Measurements from ENCODE around the gene CCSER2. TPM values are rescaled to one million over a fixed set of nuclear protein-coding genes. Genes with fewer than 3 reads are reported as not detected.
A peak's percentile ranks its signal among the peaks of the same experiment; 100 is the strongest.
"Not testable (repeated sequence)": the region's sequence is repeated elsewhere in the genome, so short reads cannot be mapped to it uniquely, and the experiment has no call there.

The CCSER2 gene, protein sequence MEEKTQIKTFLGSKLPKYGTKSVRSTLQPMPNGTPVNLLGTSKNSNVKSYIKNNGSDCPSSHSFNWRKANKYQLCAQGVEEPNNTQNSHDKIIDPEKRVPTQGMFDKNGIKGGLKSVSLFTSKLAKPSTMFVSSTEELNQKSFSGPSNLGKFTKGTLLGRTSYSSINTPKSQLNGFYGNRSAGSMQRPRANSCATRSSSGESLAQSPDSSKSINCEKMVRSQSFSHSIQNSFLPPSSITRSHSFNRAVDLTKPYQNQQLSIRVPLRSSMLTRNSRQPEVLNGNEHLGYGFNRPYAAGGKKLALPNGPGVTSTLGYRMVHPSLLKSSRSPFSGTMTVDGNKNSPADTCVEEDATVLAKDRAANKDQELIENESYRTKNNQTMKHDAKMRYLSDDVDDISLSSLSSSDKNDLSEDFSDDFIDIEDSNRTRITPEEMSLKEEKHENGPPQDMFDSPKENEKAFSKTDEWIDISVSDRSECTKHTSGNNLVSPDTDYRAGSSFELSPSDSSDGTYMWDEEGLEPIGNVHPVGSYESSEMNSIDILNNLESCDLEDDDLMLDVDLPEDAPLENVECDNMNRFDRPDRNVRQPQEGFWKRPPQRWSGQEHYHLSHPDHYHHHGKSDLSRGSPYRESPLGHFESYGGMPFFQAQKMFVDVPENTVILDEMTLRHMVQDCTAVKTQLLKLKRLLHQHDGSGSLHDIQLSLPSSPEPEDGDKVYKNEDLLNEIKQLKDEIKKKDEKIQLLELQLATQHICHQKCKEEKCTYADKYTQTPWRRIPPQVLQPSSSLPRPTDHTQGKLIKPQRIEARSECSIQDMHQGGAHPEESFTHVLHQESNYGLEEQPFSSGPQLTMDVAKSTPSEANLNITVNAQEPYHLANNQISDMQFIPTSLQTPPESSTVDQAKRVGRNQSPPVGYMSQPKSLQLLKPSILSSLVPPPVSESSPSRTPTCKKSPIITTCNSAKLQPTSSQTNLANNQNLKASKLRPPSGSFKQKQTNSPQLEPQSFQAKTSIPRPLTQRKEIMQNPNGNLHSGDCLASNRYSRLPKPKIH
- total RNA-seq (100 to 1,000 TPM in 1 of 2 donors, 10 to 100 TPM in 1; 95.0 to 111 TPM), polyA plus RNA-seq (10 to 100 TPM; 23.1 to 23.8 TPM)
- long read RNA-seq, donor 1, full-length matches to known transcripts: 7 of 141 reads
- long read RNA-seq, donor 1, partial matches to known transcripts: 118 of 141 reads
- long read RNA-seq, donor 1, other reads (novel, unspliced or antisense): 16 of 141 reads
- long read RNA-seq, donor 2, full-length matches to known transcripts: 1 of 43 reads
- long read RNA-seq, donor 2, partial matches to known transcripts: 28 of 43 reads
- long read RNA-seq, donor 2, other reads (novel, unspliced or antisense): 14 of 43 reads

DNA sequence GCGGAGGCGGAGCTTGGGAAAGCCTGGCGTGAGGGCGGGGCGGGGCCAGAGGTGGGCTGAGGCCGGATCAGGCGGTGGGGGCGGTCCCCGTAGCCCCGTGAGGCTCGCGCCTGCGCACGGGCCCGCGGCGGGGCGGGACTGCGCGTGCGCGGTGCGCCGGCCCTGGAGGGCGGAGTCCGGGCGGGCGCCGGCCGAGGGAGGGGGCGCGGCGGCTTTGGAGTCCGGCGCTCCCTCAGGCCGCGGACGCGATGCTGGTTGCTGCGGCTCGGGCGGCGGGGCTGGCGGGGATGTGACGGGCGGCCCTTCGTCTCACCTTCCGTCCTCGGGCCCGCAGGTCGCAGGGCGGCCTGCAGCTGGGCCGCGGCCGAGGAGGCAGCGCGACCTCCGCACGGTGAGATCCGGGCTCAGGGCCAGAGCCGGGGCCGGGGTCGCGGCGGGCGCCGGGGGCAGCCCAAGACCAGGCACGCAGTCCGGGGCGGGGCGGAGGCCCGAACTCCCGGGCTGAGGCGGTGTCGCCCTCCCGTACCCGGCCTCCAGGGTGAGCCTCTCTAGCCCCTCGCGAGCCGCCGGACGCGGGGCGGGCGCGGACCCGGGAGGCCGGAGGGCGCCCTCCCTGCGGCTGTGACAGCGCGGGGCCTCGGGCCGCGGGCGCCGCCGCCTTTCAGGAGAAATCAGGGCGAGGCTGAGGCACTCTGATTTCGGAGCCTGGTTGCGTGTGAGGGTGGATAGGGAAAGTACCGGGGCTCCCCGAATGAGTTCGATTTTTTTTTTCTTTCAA, at the start of gene CCSER2:
Gene CCSER2 (plus strand): TSS at position 172 of the 778 bp plus-strand sequence. CDS start 42,464 bp downstream, outside the sequence.
- intact Hi-C loops (cut with DNase I): loop anchor here in 1 of 2 donors (1.0 to 10.0 kb wide), 2 partner anchors 32 to 184 kb away; no protein-coding TSS in a partner anchor
- DNase-seq: peak; percentile 99 to 100
- Histone ChIP-seq H3K27me3 (ENCODE audit: control insufficient read depth in 1 of 2, insufficient read depth in 2 of 2, low read length in 1 of 2) (no peaks in the 10 kb centered on the region), H3K4me1 (ENCODE audit: control insufficient read depth in 1 of 2, insufficient read depth in 2 of 2, low read length in 2 of 2) (peaks cover 0 to 2% of the 10 kb centered on the region in 2 donors), H3K4me3 (ENCODE audit: low read length in 2 of 2) (peak within 1 kb of the TSS; percentile 95 to 100), H3K27ac (ENCODE audit: low read depth in 1 of 2, low read length in 2 of 2) (peak within 1 kb of the TSS; percentile 94 to 96), H3K36me3 (ENCODE audit: control insufficient read depth in 1 of 2, insufficient read depth in 2 of 2, low read length in 1 of 2) (no peaks in the 10 kb centered on the region), H3K9me3 (ENCODE audit: control insufficient read depth, low read length) (no peaks in the 10 kb centered on the region)
- 1% methylated on average over 69 to 104 of the region's 104 CpGs for WGBS, 2 donors
- ATAC-seq (ENCODE audit: low FRiP score): peak; percentile 98

DNA sequence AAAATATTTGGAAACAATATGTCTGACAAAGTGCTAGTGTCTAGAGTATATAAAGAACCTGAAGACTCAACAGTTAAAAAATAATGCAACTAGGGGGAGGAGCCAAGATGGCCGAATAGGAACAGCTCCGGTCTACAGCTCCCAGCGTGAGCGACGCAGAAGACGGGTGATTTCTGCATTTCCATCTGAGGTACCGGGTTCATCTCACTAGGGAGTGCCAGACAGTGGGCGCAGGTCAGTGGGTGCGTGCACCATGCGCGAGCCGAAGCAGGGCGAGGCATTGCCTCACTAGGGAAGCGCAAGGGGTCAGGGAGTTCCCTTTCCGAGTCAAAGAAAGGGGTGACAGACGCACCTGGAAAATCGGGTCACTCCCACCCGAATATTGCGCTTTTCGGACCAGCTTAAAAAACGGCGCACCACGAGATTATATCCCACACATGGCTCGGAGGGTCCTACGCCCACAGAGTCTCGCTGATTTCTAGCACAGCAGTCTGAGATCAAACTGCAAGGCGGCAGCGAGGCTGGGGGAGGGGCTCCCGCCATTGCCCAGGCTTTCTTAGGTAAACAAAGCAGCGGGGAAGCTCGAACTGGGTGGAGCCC, 48.4 kb upstream of the CCSER2 start:
- H3K27ac ChIP-seq (ENCODE audit: low read depth in 1 of 2, low read length in 2 of 2); intact Hi-C loops (cut with DNase I): not testable (repeated sequence)
- 58 to 69% methylated on average over 26 to 30 of the region's 31 CpGs for WGBS, 2 donors

DNA sequence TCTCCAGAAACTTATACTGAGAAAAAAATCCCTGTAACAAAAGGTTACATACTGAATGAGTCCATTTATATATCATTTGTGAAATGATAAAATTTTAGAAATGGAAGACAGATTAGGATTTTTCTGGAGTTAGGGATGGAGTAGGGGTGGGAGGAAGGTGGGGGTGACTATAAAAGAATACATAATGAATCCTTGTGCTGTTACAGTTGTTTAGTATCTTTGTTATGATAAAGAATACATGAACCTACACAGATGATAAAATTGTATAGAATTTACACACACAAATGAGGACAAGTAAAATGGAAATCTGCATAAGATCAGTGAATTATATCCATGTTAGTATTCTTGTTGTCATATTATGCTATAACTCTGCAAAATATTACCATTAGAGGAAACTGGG, 41.7 kb upstream of the CCSER2 start:
- no peaks in the 10 kb centered on the region for H3K4me1 ChIP-seq (ENCODE audit: control insufficient read depth in 1 of 2, insufficient read depth in 2 of 2, low read length in 2 of 2)
- H3K4me3 ChIP-seq (ENCODE audit: low read length in 2 of 2): no peak overlapping the region
- H3K36me3 ChIP-seq (ENCODE audit: control insufficient read depth in 1 of 2, insufficient read depth in 2 of 2, low read length in 1 of 2): no peaks in the 10 kb centered on the region
- H3K27me3 ChIP-seq (ENCODE audit: control insufficient read depth in 1 of 2, insufficient read depth in 2 of 2, low read length in 1 of 2): no peaks in the 10 kb centered on the region
- ATAC-seq (ENCODE audit: low FRiP score): no peak
- intact Hi-C loops (cut with DNase I): no loop called here
- no peak for DNase-seq
- H3K27ac ChIP-seq (ENCODE audit: low read depth in 1 of 2, low read length in 2 of 2): no peak overlapping the region
- no peaks in the 10 kb centered on the region for H3K9me3 ChIP-seq (ENCODE audit: control insufficient read depth, low read length)

More for the DNA sequence above, 48.4 kb upstream of the CCSER2 start:
- ATAC-seq (ENCODE audit: low FRiP score); H3K4me3 ChIP-seq (ENCODE audit: low read length in 2 of 2); H3K27me3 ChIP-seq (ENCODE audit: control insufficient read depth in 1 of 2, insufficient read depth in 2 of 2, low read length in 1 of 2); H3K9me3 ChIP-seq (ENCODE audit: control insufficient read depth, low read length); H3K4me1 ChIP-seq (ENCODE audit: control insufficient read depth in 1 of 2, insufficient read depth in 2 of 2, low read length in 2 of 2); DNase-seq; H3K36me3 ChIP-seq (ENCODE audit: control insufficient read depth in 1 of 2, insufficient read depth in 2 of 2, low read length in 1 of 2): not testable (repeated sequence)

DNA sequence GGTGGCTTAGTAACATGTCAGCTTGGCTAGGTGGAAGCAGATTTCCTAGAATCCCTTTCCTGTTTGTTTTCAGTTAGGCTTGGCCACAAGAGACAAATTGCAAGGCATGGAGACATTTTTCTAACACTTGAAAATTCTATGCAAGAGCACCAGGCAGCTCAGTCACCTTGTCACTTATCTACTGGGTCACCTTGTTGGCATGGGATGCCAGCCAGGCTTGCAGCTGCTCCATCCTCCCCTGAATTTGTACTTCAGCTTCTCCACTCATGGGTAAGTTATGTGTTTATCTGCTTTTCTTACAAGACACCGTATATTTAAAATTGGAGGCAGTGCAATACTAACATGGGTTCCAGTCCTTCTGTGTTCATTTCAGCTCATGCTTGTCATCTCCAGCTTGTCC, 40.2 kb upstream of the CCSER2 start:
- Histone ChIP-seq H3K4me3 (ENCODE audit: low read length in 2 of 2) (no peak overlapping the region), H3K36me3 (ENCODE audit: control insufficient read depth in 1 of 2, insufficient read depth in 2 of 2, low read length in 1 of 2) (no peaks in the 10 kb centered on the region), H3K9me3 (ENCODE audit: control insufficient read depth, low read length) (no peaks in the 10 kb centered on the region), H3K27ac (ENCODE audit: low read depth in 1 of 2, low read length in 2 of 2) (no peak overlapping the region), H3K4me1 (ENCODE audit: control insufficient read depth in 1 of 2, insufficient read depth in 2 of 2, low read length in 2 of 2) (no peaks in the 10 kb centered on the region), H3K27me3 (ENCODE audit: control insufficient read depth in 1 of 2, insufficient read depth in 2 of 2, low read length in 1 of 2) (no peaks in the 10 kb centered on the region)
- no peak for ATAC-seq (ENCODE audit: low FRiP score)
- DNase-seq: no peak
- intact Hi-C loops (cut with DNase I): no loop called here
- WGBS, 2 donors: 80% methylated on average over 1 of the region's 1 CpG

DNA sequence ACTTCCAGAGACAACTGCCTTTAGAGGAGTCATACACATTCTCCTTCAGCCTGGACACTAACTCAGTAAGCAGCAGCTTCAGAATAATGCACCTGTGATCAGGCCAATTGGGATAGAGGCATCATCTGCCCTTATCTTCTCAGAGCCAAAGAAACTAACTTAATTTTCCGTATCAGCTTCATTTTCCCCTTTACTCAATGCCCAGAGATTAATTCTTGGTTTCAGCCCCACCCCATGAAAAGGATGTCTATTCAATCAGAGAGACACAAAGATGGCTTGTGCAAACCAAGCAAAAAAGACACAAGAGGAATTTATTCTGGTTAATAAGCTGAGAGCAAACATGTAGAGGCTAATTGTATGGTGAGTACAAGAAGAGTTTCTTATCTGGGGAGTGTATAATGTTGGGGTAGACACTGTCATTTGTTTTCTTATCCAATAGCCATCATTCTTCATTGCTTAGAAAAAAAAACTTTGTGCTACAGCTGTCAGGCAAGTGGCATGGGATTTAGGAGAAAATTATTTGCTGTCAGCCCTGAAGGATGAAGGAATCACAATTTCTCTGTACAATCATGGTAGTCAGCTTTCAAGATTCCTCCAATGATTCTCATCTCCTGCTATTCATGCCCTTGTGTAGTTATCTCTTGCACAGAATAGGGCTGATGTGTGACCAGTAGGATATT, 38.7 kb upstream of the CCSER2 start:
- intact Hi-C loops (cut with DNase I): no loop called here
- H3K4me1 ChIP-seq (ENCODE audit: control insufficient read depth in 1 of 2, insufficient read depth in 2 of 2, low read length in 2 of 2): peaks cover 0 to 1% of the 10 kb centered on the region in 2 donors
- WGBS, 2 donors: 67 to 81% methylated on average over 1 of the region's 1 CpG
- ATAC-seq (ENCODE audit: low FRiP score) (no peak), DNase-seq (no peak)
- no peak overlapping the region for H3K4me3 ChIP-seq (ENCODE audit: low read length in 2 of 2)
- no peaks in the 10 kb centered on the region for H3K27me3 ChIP-seq (ENCODE audit: control insufficient read depth in 1 of 2, insufficient read depth in 2 of 2, low read length in 1 of 2)
- H3K27ac ChIP-seq (ENCODE audit: low read depth in 1 of 2, low read length in 2 of 2): no peak overlapping the region
- H3K9me3 ChIP-seq (ENCODE audit: control insufficient read depth, low read length): no peaks in the 10 kb centered on the region
- no peaks in the 10 kb centered on the region for H3K36me3 ChIP-seq (ENCODE audit: control insufficient read depth in 1 of 2, insufficient read depth in 2 of 2, low read length in 1 of 2)

DNA sequence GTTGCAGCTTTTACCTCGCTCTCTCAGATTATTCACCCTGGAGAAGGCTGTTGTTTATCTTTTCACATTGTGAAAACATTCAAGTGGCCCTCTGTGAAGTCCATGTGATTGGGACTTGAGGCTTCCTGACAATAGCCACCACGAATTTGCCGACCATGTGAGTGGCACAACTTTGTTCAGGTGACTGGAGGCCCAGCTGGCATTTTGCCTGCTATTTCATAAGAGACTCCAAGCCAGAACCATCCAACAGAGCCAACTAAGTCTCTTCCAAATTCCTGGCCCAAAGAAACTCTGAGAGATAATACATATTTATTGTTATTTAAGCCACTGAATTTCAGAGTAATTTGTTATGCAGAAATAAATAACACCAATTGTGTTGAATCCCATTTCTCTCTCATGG, 38.2 kb upstream of the CCSER2 start:
- 65 to 69% methylated on average over 3 of the region's 3 CpGs for WGBS, 2 donors
- Histone ChIP-seq H3K4me3 (ENCODE audit: low read length in 2 of 2) (no peak overlapping the region), H3K9me3 (ENCODE audit: control insufficient read depth, low read length) (no peaks in the 10 kb centered on the region), H3K27me3 (ENCODE audit: control insufficient read depth in 1 of 2, insufficient read depth in 2 of 2, low read length in 1 of 2) (no peaks in the 10 kb centered on the region), H3K27ac (ENCODE audit: low read depth in 1 of 2, low read length in 2 of 2) (no peak overlapping the region), H3K36me3 (ENCODE audit: control insufficient read depth in 1 of 2, insufficient read depth in 2 of 2, low read length in 1 of 2) (no peaks in the 10 kb centered on the region), H3K4me1 (ENCODE audit: control insufficient read depth in 1 of 2, insufficient read depth in 2 of 2, low read length in 2 of 2) (peaks cover 2 to 7% of the 10 kb centered on the region in 2 donors)
- intact Hi-C loops (cut with DNase I): no loop called here
- ATAC-seq (ENCODE audit: low FRiP score): no peak
- no peak for DNase-seq

DNA sequence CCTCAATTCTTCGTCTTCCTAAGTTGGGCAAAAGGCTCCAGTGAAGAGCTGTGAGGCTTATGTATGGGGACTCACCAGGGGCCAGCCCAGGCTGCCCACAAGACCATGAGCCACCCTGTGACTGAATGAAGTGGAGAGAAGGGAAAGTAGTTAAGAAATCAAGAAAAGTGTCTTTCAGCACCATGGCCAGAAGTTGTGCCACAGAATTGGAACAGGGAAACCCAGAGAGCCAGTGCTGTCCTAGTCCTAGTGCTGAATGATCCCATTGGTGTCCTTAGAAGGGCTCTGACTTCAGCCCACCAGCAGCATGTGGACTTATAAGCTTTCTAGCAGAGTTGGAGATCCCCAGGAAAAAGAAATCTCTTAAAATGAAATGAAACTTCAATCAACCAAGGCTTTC, 37.0 kb upstream of the CCSER2 start:
- Histone ChIP-seq H3K27me3 (ENCODE audit: control insufficient read depth in 1 of 2, insufficient read depth in 2 of 2, low read length in 1 of 2) (no peaks in the 10 kb centered on the region), H3K9me3 (ENCODE audit: control insufficient read depth, low read length) (no peaks in the 10 kb centered on the region), H3K4me1 (ENCODE audit: control insufficient read depth in 1 of 2, insufficient read depth in 2 of 2, low read length in 2 of 2) (peaks cover 4 to 11% of the 10 kb centered on the region in 2 donors), H3K36me3 (ENCODE audit: control insufficient read depth in 1 of 2, insufficient read depth in 2 of 2, low read length in 1 of 2) (no peaks in the 10 kb centered on the region), H3K27ac (ENCODE audit: low read depth in 1 of 2, low read length in 2 of 2) (no peak overlapping the region), H3K4me3 (ENCODE audit: low read length in 2 of 2) (no peak overlapping the region)
- intact Hi-C loops (cut with DNase I): no loop called here
- 21 to 27% methylated on average over 1 of the region's 1 CpG for WGBS, 2 donors
- ATAC-seq (ENCODE audit: low FRiP score) (no peak), DNase-seq (no peak)

Measured in aorta (tissue), 5 donors.